ENCODE data around the gene PRR12. TPM values are rescaled to one million over a fixed set of nuclear protein-coding genes. Genes with fewer than 3 reads are reported as not detected.

The PRR12 gene
- total and polyA plus RNA-seq, 9 of the 15 experiments (the other 6 are each of a cell fraction or from before 2014, with no cell fraction given) = 0.01 to 21.1 (median 0.98) TPM

DNA sequence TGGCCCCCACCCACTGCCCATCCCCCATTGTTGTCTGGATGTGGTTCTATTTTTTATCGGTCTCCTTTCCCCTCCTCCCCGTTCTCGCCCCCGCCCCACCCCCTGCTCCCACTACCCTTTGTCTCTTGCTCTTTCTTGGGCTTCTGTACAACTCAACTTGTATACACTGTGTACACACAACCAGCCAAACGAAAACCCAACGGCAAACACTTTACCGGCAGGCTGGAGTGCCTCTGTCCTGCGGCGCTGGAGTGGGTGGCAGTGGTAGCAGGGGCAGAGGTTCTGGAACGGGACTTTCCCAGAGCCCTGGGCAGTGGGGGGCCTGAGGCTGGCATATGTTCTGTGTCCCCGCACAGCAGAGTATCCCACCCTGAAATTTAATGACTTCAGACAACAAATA lies 35.2 kb downstream of the PRR12 start:
- POLR2A ChIA-PET = no interaction called here
- no peak overlapping the region for H3K9ac ChIP-seq (ENCODE audit: insufficient read depth in 1 of 2, low read depth in 2 of 2, low read length in 2 of 2)
- H3K9me1 ChIP-seq (ENCODE audit: control insufficient read depth, insufficient read depth, low read length) = no peaks in the 10 kb centered on the region
- no peak for DNase-seq (ENCODE audit: extremely low read depth in 1 of 4, low spot score in 3 of 4)
- no peaks in the 10 kb centered on the region for H3K79me2 ChIP-seq (ENCODE audit: control insufficient read depth, insufficient read depth, low read length)
- no peak for ATAC-seq
- H3K36me3 ChIP-seq (ENCODE audit: control insufficient read depth, insufficient read depth, low read length) = peaks cover 37% of the 10 kb centered on the region; the same call in 1 of the 3 replicates
- no peaks in the 10 kb centered on the region for H3K9me3 ChIP-seq (replicated peaks; ENCODE audit: control insufficient read depth, insufficient read depth, low read depth, low read length)
- H3K27ac ChIP-seq (ENCODE audit: extremely low read depth, low read depth, low read length) = no peak overlapping the region
- H4K20me1 ChIP-seq (replicated peaks; ENCODE audit: control insufficient read depth, insufficient read depth, low read length) = no peaks in the 10 kb centered on the region
- no peak for FAIRE-seq
- H3K4me3 ChIP-seq = no peak overlapping the region
- no peak overlapping the region for H3K4me2 ChIP-seq (ENCODE audit: insufficient read depth, low read length)
- CTCF ChIA-PET (ENCODE audit: low intra/inter-chr PET ratio) = no interaction called here
- WGBS (ENCODE audit: insufficient coverage, low coverage, missing lambda C conversion rate) = 92% methylated on average over 6 of the region's 11 CpGs
- no peaks in the 10 kb centered on the region for H3K27me3 ChIP-seq (ENCODE audit: control insufficient read depth in 2 of 2, insufficient read depth in 2 of 2, low read length in 2 of 2)
- intact Hi-C loops (cut with micrococcal nuclease) = no loop called here
- no peak overlapping the region for H2AFZ ChIP-seq (ENCODE audit: low read depth, low read length)
- no TSS peak for BruUV-seq (replicated peaks)
- in situ Hi-C loops (cut with MboI) = no loop called here
- peaks cover 4 to 13% of the 10 kb centered on the region in 2 experiments; a peak in 2 of 5 replicates for H3K4me1 ChIP-seq (replicated peaks in 1 of 2; ENCODE audit: control insufficient read depth in 2 of 2, insufficient read depth in 2 of 2, low read length in 2 of 2)
- TF ChIP-seq, protein P1, sequence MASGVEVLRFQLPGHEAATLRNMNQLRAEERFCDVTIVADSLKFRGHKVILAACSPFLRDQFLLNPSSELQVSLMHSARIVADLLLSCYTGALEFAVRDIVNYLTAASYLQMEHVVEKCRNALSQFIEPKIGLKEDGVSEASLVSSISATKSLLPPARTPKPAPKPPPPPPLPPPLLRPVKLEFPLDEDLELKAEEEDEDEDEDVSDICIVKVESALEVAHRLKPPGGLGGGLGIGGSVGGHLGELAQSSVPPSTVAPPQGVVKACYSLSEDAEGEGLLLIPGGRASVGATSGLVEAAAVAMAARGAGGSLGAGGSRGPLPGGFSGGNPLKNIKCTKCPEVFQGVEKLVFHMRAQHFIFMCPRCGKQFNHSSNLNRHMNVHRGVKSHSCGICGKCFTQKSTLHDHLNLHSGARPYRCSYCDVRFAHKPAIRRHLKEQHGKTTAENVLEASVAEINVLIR (CRISPR knock-in tag; IDR thresholded peaks at IDR 0.05) = no peak
- no peak for TF ChIP-seq ZNF77 (CRISPR knock-in tag; IDR thresholded peaks at IDR 0.05)
- TF ChIP-seq PHB (CRISPR knock-in tag; IDR thresholded peaks at IDR 0.05) = no peak
- TF ChIP-seq EGR1 (conservative IDR thresholded peaks at IDR 0.05) = no peak
- TF ChIP-seq PHF20 (IDR thresholded peaks at IDR 0.05; ENCODE audit: partially characterized antibody) = no peak
- TF ChIP-seq FOXM1 (IDR thresholded peaks at IDR 0.05; ENCODE audit: low read depth) = no peak
- no peak for TF ChIP-seq FOXM1 (CRISPR knock-in tag; IDR thresholded peaks at IDR 0.05; ENCODE audit: low read depth)
- no peak for TF ChIP-seq RBFOX2 (IDR thresholded peaks at IDR 0.05; ENCODE audit: low read depth, low read length)
- no peak for TF ChIP-seq SRF (CRISPR knock-in tag; IDR thresholded peaks at IDR 0.05)
- TF ChIP-seq CHD7 (IDR thresholded peaks at IDR 0.05; ENCODE audit: low read depth, low read length) = no peak
- TF ChIP-seq PCBP2 (IDR thresholded peaks at IDR 0.05; ENCODE audit: low read depth, low read length, poor library complexity, severe bottlenecking) = no peak
- no peak for TF ChIP-seq NEUROD1 (IDR thresholded peaks at IDR 0.05; ENCODE audit: borderline replicate concordance, low read depth, low read length, partially characterized antibody)

All from K562 (cell line).